NCI-H128 (cell line): ENCODE data around the gene GPR52.

Source experiments
- DNase-seq: peaks from one replicate; lab custom pipeline; 2025; ENCODE audit not compliant: unreplicated experiment; lab: John Stamatoyannopoulos, UW

GPR52 gene

GRCh38 chr1:174466607-174467006 lies 18.8 kb downstream of the GPR52 start:
- no peak for DNase-seq

- no peak for DNase-seq
These were observed 21.3 kb downstream of the GPR52 start for GRCh38 chr1:174469052-174469451.

- no peak for DNase-seq
These were observed 21.9 kb downstream of the GPR52 start for GRCh38 chr1:174469687-174470086.

GRCh38 chr1:174479281-174479680 lies 31.5 kb downstream of the GPR52 start:
- DNase-seq = no peak

GRCh38 chr1:174480324-174480723 lies 32.6 kb downstream of the GPR52 start:
- DNase-seq = no peak

- no peak for DNase-seq
These were observed 43.8 kb downstream of the GPR52 start for GRCh38 chr1:174491606-174492005.

- no peak for DNase-seq
These were observed 49.7 kb downstream of the GPR52 start for GRCh38 chr1:174497478-174497877.
